Uterus (tissue), 2 donors: ENCODE data around the gene AGPAT1.

ENCODE experiments used
- POLR2A ChIP-seq, 2 donors: fragments of 450-650 bp; IDR thresholded peaks; one replicate each; pipeline ENCODE4 v1.6.1; 2016; ENCODE audit warnings: antibody characterized with exemption in 2 of 2, mild to moderate bottlenecking in 1 of 2, moderate library complexity in 1 of 2
- TF ChIP-seq, protein P1 (sequence below), 4 experiments: fragments of 200-600 bp in 2 of 4; fragments of 450-650 bp in 2 of 4; sonication (generic) in 2 of 4; IDR thresholded peaks; one replicate each; pipeline ENCODE4 v1.5.1; 2016 to 2019; ENCODE audit warnings: antibody characterized with exemption in 4 of 4, mild to moderate bottlenecking in 2 of 4, moderate library complexity in 1 of 4

DNA sequence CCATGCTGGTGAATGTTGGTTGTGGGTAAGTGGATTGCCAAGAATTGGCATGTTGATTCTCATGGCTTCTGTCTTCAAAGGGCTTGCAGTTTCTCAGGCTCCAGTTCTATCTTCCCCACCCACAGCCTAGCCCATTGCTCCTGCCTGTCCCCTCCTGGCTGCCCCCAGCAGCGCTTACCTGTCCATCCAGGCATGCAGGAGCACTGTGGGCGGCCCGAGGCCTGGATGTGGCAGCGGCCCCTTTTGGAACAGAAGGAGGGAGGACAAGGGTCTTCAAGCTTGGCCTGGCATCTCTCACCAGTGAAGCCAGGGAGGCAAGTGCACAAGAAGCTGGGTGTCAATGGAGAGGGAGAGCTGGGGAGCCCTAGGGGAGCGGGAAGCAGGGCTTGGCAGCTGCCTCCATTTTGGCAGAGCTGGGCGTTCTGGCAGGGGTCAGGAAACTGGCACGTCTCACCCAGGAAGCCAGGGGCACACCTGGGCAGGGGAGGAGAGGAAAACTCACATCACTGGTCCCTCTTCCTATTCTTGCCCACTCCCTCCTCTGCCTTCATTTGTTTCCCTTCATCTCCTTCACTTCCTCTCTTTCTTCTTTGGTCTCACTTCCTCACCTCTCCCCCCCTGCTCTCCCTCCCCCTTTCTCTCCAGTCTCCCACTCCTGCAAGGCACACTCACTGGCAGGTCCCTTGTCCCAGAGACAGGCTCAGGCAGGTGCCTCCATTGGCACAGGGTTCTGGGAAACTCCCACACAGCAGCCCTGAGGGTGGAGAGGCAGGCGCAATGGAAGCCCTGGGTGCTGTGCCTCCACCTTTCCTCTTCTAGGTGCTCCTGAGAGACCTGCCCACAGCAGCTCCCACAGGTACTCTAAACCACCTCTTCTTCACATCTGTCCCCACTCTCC, 46.7 kb upstream of the AGPAT1 start:
- TF ChIP-seq, protein P1, sequence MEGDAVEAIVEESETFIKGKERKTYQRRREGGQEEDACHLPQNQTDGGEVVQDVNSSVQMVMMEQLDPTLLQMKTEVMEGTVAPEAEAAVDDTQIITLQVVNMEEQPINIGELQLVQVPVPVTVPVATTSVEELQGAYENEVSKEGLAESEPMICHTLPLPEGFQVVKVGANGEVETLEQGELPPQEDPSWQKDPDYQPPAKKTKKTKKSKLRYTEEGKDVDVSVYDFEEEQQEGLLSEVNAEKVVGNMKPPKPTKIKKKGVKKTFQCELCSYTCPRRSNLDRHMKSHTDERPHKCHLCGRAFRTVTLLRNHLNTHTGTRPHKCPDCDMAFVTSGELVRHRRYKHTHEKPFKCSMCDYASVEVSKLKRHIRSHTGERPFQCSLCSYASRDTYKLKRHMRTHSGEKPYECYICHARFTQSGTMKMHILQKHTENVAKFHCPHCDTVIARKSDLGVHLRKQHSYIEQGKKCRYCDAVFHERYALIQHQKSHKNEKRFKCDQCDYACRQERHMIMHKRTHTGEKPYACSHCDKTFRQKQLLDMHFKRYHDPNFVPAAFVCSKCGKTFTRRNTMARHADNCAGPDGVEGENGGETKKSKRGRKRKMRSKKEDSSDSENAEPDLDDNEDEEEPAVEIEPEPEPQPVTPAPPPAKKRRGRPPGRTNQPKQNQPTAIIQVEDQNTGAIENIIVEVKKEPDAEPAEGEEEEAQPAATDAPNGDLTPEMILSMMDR (IDR thresholded peaks at IDR 0.05): no peak
- no peak for TF ChIP-seq POLR2A (IDR thresholded peaks at IDR 0.05)
